GM12878 (cell line): ENCODE measurements around the gene SEZ6L2. TPM values are rescaled to one million over a fixed set of nuclear protein-coding genes. Genes with fewer than 3 reads are reported as not detected.
"Not testable (repeated sequence)": the region's sequence is repeated elsewhere in the genome, so short reads cannot be mapped to it uniquely, and the experiment has no call there.

Source experiments
- ATAC-seq: fragments of 200-7000 bp; cut with Tn5 transposase; 3 replicates; pipeline ENCODE4 v1.9.1; 2020; ENCODE audit warnings: mild to moderate bottlenecking, moderate library complexity
- BruUV-seq: library from RNA; stranded (reverse); fragments of 400-500 nt; replicated peaks from 2 replicates; lab custom pipeline; 2021; lab: Mats Ljungman, UMichigan
- CTCF ChIA-PET: fragments of 300-600 bp; sonication (Branson Sonifier 250); formaldehyde crosslinking; extraction: SDS; loops from one replicate; lab custom pipeline; 2021; ENCODE audit warnings: inconsistent platforms; lab: Yijun Ruan, JAX
- POLR2A ChIA-PET: fragments of 350-600 bp; formaldehyde crosslinking; extraction: SDS; loops from one replicate; lab custom pipeline; 2021; ENCODE audit warnings: inconsistent platforms; lab: Charles Lee
- RAD21 ChIA-PET: fragments of 300-600 bp; sonication (Branson Sonifier 250); formaldehyde crosslinking; loops from one replicate; lab custom pipeline; 2023; ENCODE audit warnings: antibody characterized with exemption; ENCODE audit not compliant: unreplicated experiment; lab: Charles Lee
- SMC1A ChIA-PET: fragments of 300-600 bp; sonication (Branson Sonifier 250); formaldehyde crosslinking; loops from one replicate; lab custom pipeline; 2023; ENCODE audit not compliant: unreplicated experiment, uncharacterized antibody; lab: Charles Lee
- DNase-seq: peaks from one replicate; pipeline ENCODE4 v3.0.0-alpha.2; 2011; ENCODE audit warnings: low read depth, low spot score
- FAIRE-seq: peaks from 3 replicates; lab custom pipeline; 2011; peaks lifted over from hg19 to GRCh38; lab: Jason Lieb, UNC
- H2AFZ ChIP-seq: 2 replicates; pipeline ENCODE4 v1.6.0; 2011; ENCODE audit warnings: low read depth, low read length, control low read depth; ENCODE audit not compliant: control insufficient read depth
- H3K27ac ChIP-seq: 2 replicates; pipeline ENCODE4 v1.5.1; 2011; ENCODE audit warnings: control low read depth; ENCODE audit not compliant: control insufficient read depth, insufficient read depth
- H3K27me3 ChIP-seq, 2 experiments: replicated peaks in 1 of 2; 2 replicates each; pipeline versions ENCODE4 v1.6.0 to v1.6.1; 2011; ENCODE audit warnings: low read length in 1 of 2; ENCODE audit not compliant: control insufficient read depth in 2 of 2, insufficient read depth in 2 of 2
- H3K36me3 ChIP-seq, 2 experiments: 2 replicates each; pipeline ENCODE4 v1.5.1; 2011; ENCODE audit warnings: low read length in 1 of 2; ENCODE audit not compliant: control insufficient read depth in 2 of 2, insufficient read depth in 2 of 2
- H3K4me1 ChIP-seq: 2 replicates; pipeline ENCODE4 v1.6.1; 2011; ENCODE audit warnings: mild to moderate bottlenecking, low read length, moderate library complexity, mixed read lengths; ENCODE audit not compliant: control insufficient read depth, insufficient read depth
- H3K4me2 ChIP-seq: 2 replicates; pipeline ENCODE4 v1.6.0; 2011; ENCODE audit warnings: control low read depth; ENCODE audit not compliant: control insufficient read depth, insufficient read depth
- H3K4me3 ChIP-seq: fragments of 200-600 bp; sonication (generic); 2 replicates; pipeline ENCODE4 v1.5.1; 2016
- H3K79me2 ChIP-seq: 2 replicates; pipeline ENCODE4 v1.6.0; 2011; ENCODE audit warnings: low read length; ENCODE audit not compliant: control insufficient read depth, insufficient read depth
- H3K9ac ChIP-seq: 2 replicates; pipeline ENCODE4 v1.8.0; 2011; ENCODE audit warnings: low read length, control low read depth, mixed read lengths; ENCODE audit not compliant: control insufficient read depth, insufficient read depth
- H3K9me3 ChIP-seq: replicated peaks from 3 replicates; pipeline ENCODE4 v1.5.1; 2011; ENCODE audit warnings: mild to moderate bottlenecking, low read length; ENCODE audit not compliant: control insufficient read depth, insufficient read depth
- H4K20me1 ChIP-seq: 2 replicates; pipeline ENCODE4 v1.6.0; 2011; ENCODE audit not compliant: control insufficient read depth, insufficient read depth
- CREB1 ChIP-seq: IDR thresholded peaks from 2 replicates; pipeline ENCODE4 v1.6.1; 2012; ENCODE audit warnings: low read depth, mild to moderate bottlenecking, inconsistent platforms
- EED ChIP-seq: sonication (generic); IDR thresholded peaks from 2 replicates; pipeline ENCODE4 v1.6.1; 2016; ENCODE audit warnings: antibody characterized with exemption, low read depth
- FOXK2 ChIP-seq: fragments of 450-650 bp; IDR thresholded peaks from 2 replicates; pipeline ENCODE4 v1.6.1; 2017; ENCODE audit warnings: mild to moderate bottlenecking, moderate library complexity
- HDAC6 ChIP-seq: fragments of 200-600 bp; sonication (generic); IDR thresholded peaks from one replicate; pipeline ENCODE4 v1.8.0; 2017; ENCODE audit warnings: antibody characterized with exemption; ENCODE audit not compliant: unreplicated experiment
- KAT2A ChIP-seq: conservative IDR thresholded peaks from 2 replicates; pipeline ENCODE4 v1.6.1; 2011; ENCODE audit warnings: low read depth, low read length; ENCODE audit not compliant: control insufficient read depth
- KDM1A ChIP-seq: fragments of 200-600 bp; sonication (generic); IDR thresholded peaks from 2 replicates; pipeline ENCODE4 v1.6.1; 2016; ENCODE audit warnings: borderline replicate concordance
- NBN ChIP-seq: fragments of 450-650 bp; IDR thresholded peaks from 2 replicates; pipeline ENCODE4 v1.6.1; 2016
- NFYA ChIP-seq: IDR thresholded peaks from 2 replicates; pipeline ENCODE4 v1.6.1; 2011; ENCODE audit warnings: low read depth, mild to moderate bottlenecking, low read length, improper control_type of control experiment, borderline replicate concordance
- NR2C1 ChIP-seq: fragments of 450-650 bp; IDR thresholded peaks from 2 replicates; pipeline ENCODE4 v1.6.1; 2017; ENCODE audit warnings: antibody characterized with exemption, mild to moderate bottlenecking, moderate library complexity
- RCOR1 ChIP-seq: conservative IDR thresholded peaks from 2 replicates; pipeline ENCODE4 v1.6.1; 2012; ENCODE audit warnings: low read depth, low read length, improper control_type of control experiment
- SIX5 ChIP-seq: IDR thresholded peaks from 2 replicates; pipeline ENCODE4 v1.6.1; 2011; ENCODE audit warnings: mild to moderate bottlenecking, low read depth, low read length, moderate library complexity; ENCODE audit not compliant: severe bottlenecking
- SMARCA5 ChIP-seq: fragments of 450-650 bp; IDR thresholded peaks from 2 replicates; pipeline ENCODE4 v1.6.1; 2017; ENCODE audit warnings: mild to moderate bottlenecking
- SRF ChIP-seq, 2 experiments: IDR thresholded peaks; 2 replicates each; pipeline ENCODE4 v1.6.1; 2011; ENCODE audit warnings: low read depth in 2 of 2, low read length in 2 of 2, mild to moderate bottlenecking in 1 of 2, moderate library complexity in 1 of 2
- TCF3 ChIP-seq: IDR thresholded peaks from 2 replicates; pipeline ENCODE4 v1.6.1; 2012; ENCODE audit warnings: low read depth, mild to moderate bottlenecking, low read length, borderline replicate concordance; ENCODE audit not compliant: insufficient read depth
- WGBS: methylation state at CpG from one replicate; pipeline ENCODE4 v1.1.6; 2016; ENCODE audit warnings: low lambda C conversion rate; ENCODE audit not compliant: insufficient replicate concordance, insufficient coverage; ENCODE audit errors: missing lambda C conversion rate; 5-methylcytosine and 5-hydroxymethylcytosine counted together
- in situ Hi-C: fragments of 300-500 bp; cut with MboI; formaldehyde crosslinking; loops from 9 replicates; pipeline ENCODE4 v1.14.3; 2018; ENCODE audit warnings: mixed read lengths
- intact Hi-C: fragments of 100-400 bp; cut with micrococcal nuclease; formaldehyde crosslinking; loops from one replicate; pipeline ENCODE4 v1.14.2; 2022; ENCODE audit not compliant: unreplicated experiment
- polyA plus RNA-seq, 11 experiments: library from polyadenylated mRNA; depleted of rRNA in 4 of 11; unstranded in 6 of 11; stranded (reverse) in 5 of 11; fragments of >200 nt; fragmentation: Nextera tagmentation in 4 of 11; fragmentation: Illumina TruSeq in 1 of 11; extraction: Ambion mirVana in 4 of 11; extraction: Trizol in 1 of 11; gene quantifications; 1 replicate in 1 of 11; 2 replicates in 10 of 11; pipeline versions ENCODE4 v1.2.1 to v1.2.3, GENCODE V29; 2011 to 2016; ENCODE audit warnings: inconsistent platforms in 2 of 11, missing spikeins in 2 of 11, low read depth in 1 of 11
- total RNA-seq, 4 experiments: library from RNA; depleted of rRNA in 3 of 4; stranded (reverse); fragments of >200 nt in 3 of 4; fragmentation: Illumina TruSeq in 1 of 4; extraction: Trizol in 1 of 4; gene quantifications; 2 replicates each; pipeline versions ENCODE4 v1.2.1 to v1.2.3, GENCODE V29; 2013 to 2021
- TF ChIP-seq, protein P1 (sequence below): fragments of 450-650 bp; conservative IDR thresholded peaks from 2 replicates; pipeline ENCODE4 v1.6.1; 2017; ENCODE audit warnings: mild to moderate bottlenecking, moderate library complexity

SEZ6L2 gene
- total and polyA plus RNA-seq, 10 of the 15 experiments (the other 5 are each of a cell fraction or from before 2014, with no cell fraction given), result 0.06 to 0.49 TPM; not detected in 8

DNA sequence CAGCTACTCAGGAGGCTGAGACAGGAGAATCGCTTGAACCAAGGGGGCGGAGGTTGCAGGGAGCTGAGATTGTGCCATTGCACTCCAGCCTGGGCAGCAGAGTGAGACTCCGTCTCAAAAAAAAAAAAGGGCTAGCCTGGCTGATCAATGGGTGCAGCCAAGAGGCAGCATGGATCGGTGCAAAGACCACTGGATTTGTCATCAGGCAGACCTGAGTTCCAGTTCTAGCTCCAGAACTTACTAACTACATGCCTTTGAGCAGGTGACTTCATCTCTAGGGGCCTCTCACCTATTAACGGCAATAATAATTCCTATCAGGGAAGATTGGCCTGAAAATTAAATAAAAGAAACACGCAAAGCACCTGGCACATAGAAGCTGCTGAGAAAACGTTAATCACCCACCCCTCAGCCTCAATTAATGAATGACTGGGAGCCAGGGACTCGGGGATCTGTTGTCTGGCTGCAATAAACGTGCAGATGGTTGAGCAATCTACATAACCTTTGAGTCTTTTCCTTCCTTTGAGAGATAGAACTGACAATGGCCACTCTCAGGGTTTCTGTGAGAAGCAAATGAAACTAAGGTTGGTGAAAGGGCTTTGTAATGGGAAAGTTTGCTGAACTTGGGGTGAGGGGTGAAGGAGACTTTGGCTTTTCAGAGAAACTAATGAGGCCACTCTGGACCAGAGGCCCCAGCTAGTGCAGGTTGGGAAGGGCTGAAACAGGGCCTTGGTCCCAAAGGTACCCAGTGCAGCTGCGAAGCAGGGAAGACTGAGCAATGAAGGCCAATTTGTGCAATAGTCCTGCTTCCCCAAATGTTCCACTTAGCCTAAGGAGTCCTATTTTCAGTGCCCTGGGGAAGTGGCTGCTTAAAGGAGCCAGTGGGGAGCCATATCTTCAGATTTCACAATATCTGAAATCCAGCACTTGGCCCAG is 7.6 kb downstream of the SEZ6L2 start:
- DNase-seq (no peak), FAIRE-seq (no peak), ATAC-seq (no peak)
- H2AFZ ChIP-seq, result no peak overlapping the region
- CTCF ChIA-PET, result no interaction called here
- SMC1A ChIA-PET, result no interaction called here
- no peaks in the 10 kb centered on the region for H3K79me2 ChIP-seq
- H3K4me2 ChIP-seq, result no peak overlapping the region
- RAD21 ChIA-PET, result interaction anchor here (0.7 kb wide), 1 partner anchor 84 kb away, joined by 3 read pairs; no protein-coding TSS in a partner anchor
- H3K27ac ChIP-seq, result no peak overlapping the region
- H3K4me1 ChIP-seq, result no peaks in the 10 kb centered on the region
- no peaks in the 10 kb centered on the region for H3K36me3 ChIP-seq
- no peaks in the 10 kb centered on the region for H4K20me1 ChIP-seq
- in situ Hi-C loops (no loop called here), intact Hi-C loops (no loop called here)
- H3K27me3 ChIP-seq, result no peaks in the 10 kb centered on the region
- 41% methylated on average over 10 of the region's 10 CpGs for WGBS
- no peaks in the 10 kb centered on the region for H3K9me3 ChIP-seq
- no peak overlapping the region for H3K9ac ChIP-seq
- TF ChIP-seq, protein P1, sequence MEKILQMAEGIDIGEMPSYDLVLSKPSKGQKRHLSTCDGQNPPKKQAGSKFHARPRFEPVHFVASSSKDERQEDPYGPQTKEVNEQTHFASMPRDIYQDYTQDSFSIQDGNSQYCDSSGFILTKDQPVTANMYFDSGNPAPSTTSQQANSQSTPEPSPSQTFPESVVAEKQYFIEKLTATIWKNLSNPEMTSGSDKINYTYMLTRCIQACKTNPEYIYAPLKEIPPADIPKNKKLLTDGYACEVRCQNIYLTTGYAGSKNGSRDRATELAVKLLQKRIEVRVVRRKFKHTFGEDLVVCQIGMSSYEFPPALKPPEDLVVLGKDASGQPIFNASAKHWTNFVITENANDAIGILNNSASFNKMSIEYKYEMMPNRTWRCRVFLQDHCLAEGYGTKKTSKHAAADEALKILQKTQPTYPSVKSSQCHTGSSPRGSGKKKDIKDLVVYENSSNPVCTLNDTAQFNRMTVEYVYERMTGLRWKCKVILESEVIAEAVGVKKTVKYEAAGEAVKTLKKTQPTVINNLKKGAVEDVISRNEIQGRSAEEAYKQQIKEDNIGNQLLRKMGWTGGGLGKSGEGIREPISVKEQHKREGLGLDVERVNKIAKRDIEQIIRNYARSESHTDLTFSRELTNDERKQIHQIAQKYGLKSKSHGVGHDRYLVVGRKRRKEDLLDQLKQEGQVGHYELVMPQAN, result no peak
- TF ChIP-seq CREB1 (no peak), TCF3 (no peak), NBN (no peak), NFYA (no peak), SRF (IDR thresholded peaks at IDR 0.05; ENCODE audit: low read depth in 2 of 2, low read length in 2 of 2) (no peak), FOXK2 (no peak), SMARCA5 (no peak), RCOR1 (no peak), KAT2A (no peak), NR2C1 (no peak), HDAC6 (no peak), EED (no peak), SIX5 (no peak), KDM1A (no peak)
- H3K4me3 ChIP-seq, result no peak overlapping the region
- BruUV-seq, result no TSS peak
- POLR2A ChIA-PET, result no interaction called here

DNA sequence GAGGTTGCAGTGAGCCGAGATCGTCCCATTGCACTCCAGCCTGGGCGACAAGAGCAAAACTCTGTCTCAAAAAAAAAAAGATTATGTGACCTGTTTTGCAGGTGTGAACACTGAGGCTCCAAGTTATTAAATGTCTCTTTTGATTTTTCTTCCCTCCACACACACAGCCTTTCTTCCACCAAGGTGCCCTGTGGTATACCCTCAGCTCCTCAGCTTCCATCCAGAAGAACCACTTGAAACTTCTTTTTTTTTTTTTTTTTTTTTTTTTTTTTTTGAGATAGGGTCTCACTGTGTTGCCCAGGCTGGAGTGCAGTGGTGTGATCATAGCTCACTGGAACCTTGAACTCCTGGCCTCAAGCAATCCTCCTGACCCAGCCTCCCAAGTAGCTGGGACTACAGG is 10.0 kb downstream of the SEZ6L2 start:
- POLR2A ChIA-PET, result interaction anchor here (0.6 kb wide), 2 partner anchors 143 to 901 kb away, joined by 3 to 4 read pairs; no protein-coding TSS in a partner anchor
- in situ Hi-C loops, H3K9ac ChIP-seq, H3K27ac ChIP-seq, DNase-seq, H3K27me3 ChIP-seq, BruUV-seq, H3K79me2 ChIP-seq, H3K4me2 ChIP-seq, H4K20me1 ChIP-seq, SMC1A ChIA-PET, ATAC-seq, H2AFZ ChIP-seq, H3K4me1 ChIP-seq, H3K9me3 ChIP-seq, H3K36me3 ChIP-seq, RAD21 ChIA-PET, H3K4me3 ChIP-seq, FAIRE-seq: not testable (repeated sequence)
- intact Hi-C loops, result loop anchor here (2.0 kb wide), 1 partner anchor 53 kb away; no protein-coding TSS in a partner anchor
- WGBS, result 54% methylated on average over 3 of the region's 3 CpGs
- CTCF ChIA-PET, result interaction anchor here (1.0 kb wide), 1 partner anchor 41 kb away, joined by 4 read pairs; no protein-coding TSS in a partner anchor
